RPMI7951 (cell line): ENCODE measurements around the gene CDH18. TPM values are rescaled to one million over a fixed set of nuclear protein-coding genes. Genes with fewer than 3 reads are reported as not detected.

Experiments
- DNase-seq: peaks from one replicate; pipeline ENCODE4 v3.0.0-alpha.2; 2012; ENCODE audit warnings: low read depth
- total RNA-seq: library from RNA; depleted of rRNA; stranded (reverse); fragments of >200 nt; shearing (Covaris generic); gene quantifications from 2 replicates; pipeline ENCODE4 v1.2.3, GENCODE V29; 2014

The CDH18 gene
- total RNA-seq, 1 experiment from 2014 or later = 14.8 TPM

- no peak for DNase-seq
Observed at GRCh38 chr5:19462019-19462418, 526.0 kb downstream of the CDH18 start.

GRCh38 chr5:19424506-19424905 lies 563.5 kb downstream of the CDH18 start:
- no peak for DNase-seq
